Heart left ventricle (tissue), 16 donors: ENCODE measurements around the gene ZNF862. TPM values are rescaled to one million over a fixed set of nuclear protein-coding genes. Genes with fewer than 3 reads are reported as not detected.

ENCODE experiments used
- ATAC-seq, 4 donors: fragments of 200-7000 bp; cut with Tn5 transposase; one replicate each; pipeline ENCODE4 v1.9.1; 2020 to 2022; ENCODE audit warnings: moderate library complexity in 4 of 4, mild to moderate bottlenecking in 3 of 4, moderate number of reproducible peaks in 1 of 4
- DNase-seq, 5 donors: peaks; one replicate each; pipeline ENCODE4 v3.0.0-alpha.2; 2020
- H3K27ac ChIP-seq, 12 donors: fragments of 200-600 bp; sonication (generic) in 4 of 12; one replicate each; pipeline versions ENCODE4 v1.5.0 to v1.8.0; 2016 to 2022; ENCODE audit warnings: mild to moderate bottlenecking in 2 of 12
- H3K27me3 ChIP-seq, 9 donors: fragments of 200-600 bp; sonication (generic) in 2 of 9; one replicate each; pipeline versions ENCODE4 v1.5.1 to v1.8.0; 2016 to 2022; ENCODE audit warnings: mild to moderate bottlenecking in 3 of 9
- H3K36me3 ChIP-seq, 9 donors: fragments of 200-600 bp; sonication (generic) in 2 of 9; one replicate each; pipeline versions ENCODE4 v1.5.0 to v1.8.0; 2018 to 2022; ENCODE audit warnings: mild to moderate bottlenecking in 2 of 9
- H3K4me1 ChIP-seq, 12 donors: fragments of 200-600 bp; sonication (generic) in 4 of 12; one replicate each; pipeline versions ENCODE4 v1.5.0 to v1.8.0; 2016 to 2022; ENCODE audit warnings: mild to moderate bottlenecking in 3 of 12
- H3K4me3 ChIP-seq, 12 donors: fragments of 200-600 bp; sonication (generic) in 4 of 12; one replicate each; pipeline versions ENCODE4 v1.5.0 to v1.8.0; 2017 to 2022; ENCODE audit warnings: mild to moderate bottlenecking in 9 of 12, moderate library complexity in 4 of 12
- H3K9me3 ChIP-seq, 12 donors: fragments of 200-600 bp; sonication (generic) in 4 of 12; one replicate each; pipeline versions ENCODE4 v1.5.0 to v1.8.0; 2016 to 2022; ENCODE audit warnings: mild to moderate bottlenecking in 1 of 12
- CTCF ChIP-seq, 12 donors: fragments of 200-600 bp; sonication (generic) in 4 of 12; IDR thresholded peaks; one replicate each; pipeline versions ENCODE4 v1.5.0 to v1.8.0; 2018 to 2022; ENCODE audit warnings: antibody characterized with exemption in 12 of 12, mild to moderate bottlenecking in 5 of 12
- POLR2A ChIP-seq, 2 donors: fragments of 450-650 bp; IDR thresholded peaks; one replicate each; pipeline ENCODE4 v1.6.1; 2017; ENCODE audit warnings: antibody characterized with exemption in 2 of 2, mild to moderate bottlenecking in 2 of 2, moderate library complexity in 2 of 2
- WGBS, 4 donors: extraction: QIAGEN DNeasy Blood & Tissue Kit in 2 of 4; methylation state at CpG; one replicate each; pipeline versions ENCODE4 v1.1.5 to v1.1.7; 2013 to 2018; 5-methylcytosine and 5-hydroxymethylcytosine counted together
- intact Hi-C, 10 donors: fragments of 100-400 bp; cut with DNase I; formaldehyde crosslinking; loops; one replicate each; pipeline versions ENCODE4 v1.11.1 to v1.14.2; 2022
- polyA plus RNA-seq, 2 donors: library from polyadenylated mRNA; stranded (reverse); fragments of 200-250 nt; gene quantifications; one replicate each; pipeline ENCODE4 v1.2.3, GENCODE V29; 2013
- total RNA-seq, 9 donors: library from RNA; depleted of rRNA in 2 of 9; stranded (reverse); fragments of >200 nt in 2 of 9; fragmentation: NEBNext Ultra II Directional in 3 of 9; extraction: Animal tissue kit (Norgen Biotek cat#: 25700) in 3 of 9; gene quantifications; one replicate each; pipeline versions ENCODE4 v1.1.0 to v1.2.4, GENCODE V29; 2016 to 2023
- donor health status: ischemic (EF 13 %, LVEDD 7.1; RV severe dilation, severe dysfunction).
- donor health status: healthy with polysubstance abuse.
- donor health status: DM: no; HTN: yes; CAD: no.
- donor health status: DM: no; HTN: no; CAD: no.
- donor health status: ischemic (EF 25% LVEDD 6.9; RV normal size, moderate dysfunction).
- donor health status: ischemic (EF 25% LVEDD 5.7; RV mildly dilated, moderate dysfunction).
- donor health status: healthy.
- donor health status: DM: yes; HTN: yes; CAD: no.
- donor health status: ischemic (EF 35%, LVEDD 5.7; RV mildly dilated, moderate dysfunction).
- donor health status: nonischemic (EF 11% LVEDD 7.7; RV severe dilation, severe dysfunction).
- donor health status: DM: yes; HTN: yes; CAD: no.
- donor health status: PGD.
- donor health status: ischemic (EF 29% LVEDD 5.4; RV normal size, mild dysfunction).
- donor health status: nonischemic (EF 23%, LVEDD 6.1; RV moderate dilation, normal function).

Gene ZNF862
- total and polyA plus RNA-seq, 11 donors, result 6.9 to 18.1 (median 9.1) TPM

DNA sequence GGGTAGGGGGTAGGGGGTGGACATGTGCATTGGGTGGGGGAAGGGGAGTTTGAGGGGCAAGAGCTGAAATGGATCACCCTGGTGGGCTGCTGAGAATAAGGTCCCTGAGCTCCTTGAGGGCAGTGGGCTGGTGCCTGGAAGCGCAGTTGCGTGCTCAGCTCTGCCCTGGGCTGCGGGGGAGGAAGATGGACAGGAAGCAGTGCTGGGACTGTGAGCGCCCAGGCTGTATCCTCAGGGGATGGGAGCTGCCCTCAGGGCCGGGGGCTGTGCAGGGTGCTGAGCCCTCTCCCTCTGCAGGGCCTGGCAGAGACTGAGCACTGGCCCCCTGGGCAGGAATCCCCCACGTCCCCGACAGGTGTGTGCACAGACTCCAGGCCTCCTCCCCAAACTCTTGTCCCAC, 40.4 kb upstream of the ZNF862 start:
- no peaks in the 10 kb centered on the region for H3K27me3 ChIP-seq
- H3K4me3 ChIP-seq, result no peak overlapping the region
- DNase-seq (no peak), ATAC-seq (no peak)
- WGBS, 4 donors, result 74 to 82% (median 78%) methylated on average over 4 to 7 of the region's 7 CpGs
- TF ChIP-seq POLR2A (IDR thresholded peaks at IDR 0.05) (no peak), CTCF (IDR thresholded peaks at IDR 0.05) (no peak)
- intact Hi-C loops, result no loop called here
- H3K9me3 ChIP-seq, result no peaks in the 10 kb centered on the region
- H3K4me1 ChIP-seq, result no peaks in the 10 kb centered on the region
- no peaks in the 10 kb centered on the region for H3K36me3 ChIP-seq
- no peak overlapping the region for H3K27ac ChIP-seq

DNA sequence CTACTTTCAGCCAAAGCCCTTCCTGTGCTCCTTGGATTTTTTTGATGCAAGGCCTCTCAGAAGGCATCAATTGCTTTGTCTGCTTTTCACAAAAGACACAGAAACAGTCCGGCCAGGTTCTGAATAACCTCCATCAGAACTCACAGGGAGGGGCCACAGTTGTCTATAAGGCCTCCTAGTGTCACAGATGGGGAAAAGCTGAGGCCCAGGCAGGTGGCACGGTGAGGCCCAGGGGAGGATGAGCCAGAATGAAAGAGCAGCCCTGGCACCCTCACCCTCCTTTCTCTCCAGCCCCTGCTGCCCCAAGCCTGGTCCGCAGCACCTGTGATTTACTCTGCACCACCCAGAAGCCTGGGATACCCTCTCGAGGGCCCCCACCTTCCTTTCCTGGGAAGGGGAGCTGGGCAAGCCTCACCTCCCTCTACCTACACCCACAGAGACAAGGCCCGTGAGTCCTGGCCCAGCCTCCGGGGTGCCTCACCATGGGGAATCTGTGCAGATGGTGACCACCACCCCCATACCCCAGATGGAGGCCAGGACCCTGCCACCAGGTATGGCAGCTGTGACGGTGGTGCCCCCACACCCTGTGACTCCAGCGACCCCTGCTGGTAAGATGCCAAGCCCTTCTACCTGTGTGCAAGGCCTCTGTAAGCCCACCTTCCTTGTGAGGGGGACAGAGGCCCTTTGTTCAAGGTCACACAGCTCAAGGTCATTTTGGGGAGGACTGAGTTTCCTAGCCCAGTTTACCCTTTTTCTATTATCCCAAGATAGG, 38.6 kb upstream of the ZNF862 start:
- peak in 2 of 5 donors; percentile 37 to 52 for DNase-seq
- no peak for ATAC-seq
- intact Hi-C loops, result loop anchor here in 2 of 10 donors (10.0 kb wide), 2 partner anchors 245 to 475 kb away; no protein-coding TSS in a partner anchor

GRCh38 chr7:149800169-149800555, 38.0 kb upstream of the ZNF862 start:
- no peak overlapping the region for H3K4me3 ChIP-seq
- 88 to 95% (median 93%) methylated on average over 13 of the region's 13 CpGs for WGBS, 4 donors
- no peaks in the 10 kb centered on the region for H3K36me3 ChIP-seq
- DNase-seq, result no peak
- no peaks in the 10 kb centered on the region for H3K9me3 ChIP-seq
- intact Hi-C loops, result loop anchor here in 2 of 10 donors (10.0 kb wide), 2 partner anchors 245 to 475 kb away; no protein-coding TSS in a partner anchor
- no peaks in the 10 kb centered on the region for H3K27me3 ChIP-seq
- ATAC-seq, result no peak
- no peak overlapping the region for H3K27ac ChIP-seq
- TF ChIP-seq POLR2A (IDR thresholded peaks at IDR 0.05) (no peak), CTCF (IDR thresholded peaks at IDR 0.05) (peak in 1 of 12 donors; percentile 3)
- no peaks in the 10 kb centered on the region for H3K4me1 ChIP-seq

More for the DNA sequence above, 38.6 kb upstream of the ZNF862 start:
- Histone ChIP-seq H3K36me3 (no peaks in the 10 kb centered on the region), H3K27ac (no peak overlapping the region), H3K4me1 (no peaks in the 10 kb centered on the region), H3K27me3 (no peaks in the 10 kb centered on the region), H3K4me3 (no peak overlapping the region), H3K9me3 (no peaks in the 10 kb centered on the region)
- TF ChIP-seq POLR2A (IDR thresholded peaks at IDR 0.05) (no peak), CTCF (IDR thresholded peaks at IDR 0.05) (peak in 11 of 12 donors; percentile 17 to 52 (median 34))
- WGBS, 4 donors, result 68 to 85% (median 72%) methylated on average over 6 to 8 of the region's 8 CpGs

GRCh38 chr7:149801002-149801566, 37.1 kb upstream of the ZNF862 start:
- 95 to 98% (median 96%) methylated on average over 2 of the region's 2 CpGs for whole genome bisulfite sequencing, 4 donors
- Histone ChIP-seq H3K27me3 (no peaks in the 10 kb centered on the region), H3K27ac (no peak overlapping the region), H3K36me3 (no peaks in the 10 kb centered on the region), H3K4me3 (no peak overlapping the region), H3K9me3 (no peaks in the 10 kb centered on the region), H3K4me1 (no peaks in the 10 kb centered on the region)
- intact Hi-C loops, result loop anchor here in 2 of 10 donors (10.0 kb wide), 2 partner anchors 244 to 474 kb away; no protein-coding TSS in a partner anchor
- DNase-seq (no peak), ATAC-seq (no peak)
- TF ChIP-seq CTCF (IDR thresholded peaks at IDR 0.05) (no peak), POLR2A (IDR thresholded peaks at IDR 0.05) (no peak)
